HG03442 (cell line): ENCODE data around the gene MSL2.
"Not testable (repeated sequence)": the region's sequence is repeated elsewhere in the genome, so short reads cannot be mapped to it uniquely, and the experiment has no call there.

Experiments used
- ATAC-seq: cut with Tn5 transposase; IDR thresholded peaks from one replicate; pipeline ENCODE4 v1.9.1; 2021; ENCODE audit warnings: mild to moderate bottlenecking, moderate library complexity; ENCODE audit not compliant: unreplicated experiment

MSL2 gene

GRCh38 chr3:136146981-136147729 is 49.0 kb downstream of the MSL2 start:
- no peak for ATAC-seq

GRCh38 chr3:136144397-136144796 is 51.7 kb downstream of the MSL2 start:
- ATAC-seq: not testable (repeated sequence)

GRCh38 chr3:136142592-136142991 is 53.5 kb downstream of the MSL2 start:
- no peak for ATAC-seq

GRCh38 chr3:136141891-136142290 is 54.2 kb downstream of the MSL2 start:
- ATAC-seq: no peak

GRCh38 chr3:136141291-136141785 is 54.8 kb downstream of the MSL2 start:
- no peak for ATAC-seq

GRCh38 chr3:136136454-136136853 is 59.7 kb downstream of the MSL2 start:
- no peak for ATAC-seq

GRCh38 chr3:136135039-136135802 is 60.9 kb downstream of the MSL2 start:
- no peak for ATAC-seq

- no peak for ATAC-seq
Observed at GRCh38 chr3:136134091-136134490, 62.0 kb downstream of the MSL2 start.

GRCh38 chr3:136131647-136132046 is 64.5 kb downstream of the MSL2 start:
- ATAC-seq: not testable (repeated sequence)

GRCh38 chr3:136122006-136122405 is 74.1 kb downstream of the MSL2 start:
- no peak for ATAC-seq

- ATAC-seq: peak; percentile 73
Observed at GRCh38 chr3:136120373-136121348, 75.5 kb downstream of the MSL2 start.

- ATAC-seq: not testable (repeated sequence)
Observed at GRCh38 chr3:136119783-136120182, 76.4 kb downstream of the MSL2 start.

- ATAC-seq: not testable (repeated sequence)
Observed at GRCh38 chr3:136119332-136119731, 76.8 kb downstream of the MSL2 start.

GRCh38 chr3:136114421-136114820 is 81.7 kb downstream of the MSL2 start:
- no peak for ATAC-seq

GRCh38 chr3:136110481-136110880 is 85.7 kb downstream of the MSL2 start:
- ATAC-seq: no peak

- ATAC-seq: peak; percentile 95
Observed at GRCh38 chr3:136109499-136109898, 86.6 kb downstream of the MSL2 start.

- no peak for ATAC-seq
Observed at GRCh38 chr3:136106101-136106500, 90.0 kb downstream of the MSL2 start.

- ATAC-seq: no peak
Observed at GRCh38 chr3:136105044-136105443, 91.1 kb downstream of the MSL2 start.
